Measurements from ENCODE around the gene OLFML2A.

Gene OLFML2A

DNA sequence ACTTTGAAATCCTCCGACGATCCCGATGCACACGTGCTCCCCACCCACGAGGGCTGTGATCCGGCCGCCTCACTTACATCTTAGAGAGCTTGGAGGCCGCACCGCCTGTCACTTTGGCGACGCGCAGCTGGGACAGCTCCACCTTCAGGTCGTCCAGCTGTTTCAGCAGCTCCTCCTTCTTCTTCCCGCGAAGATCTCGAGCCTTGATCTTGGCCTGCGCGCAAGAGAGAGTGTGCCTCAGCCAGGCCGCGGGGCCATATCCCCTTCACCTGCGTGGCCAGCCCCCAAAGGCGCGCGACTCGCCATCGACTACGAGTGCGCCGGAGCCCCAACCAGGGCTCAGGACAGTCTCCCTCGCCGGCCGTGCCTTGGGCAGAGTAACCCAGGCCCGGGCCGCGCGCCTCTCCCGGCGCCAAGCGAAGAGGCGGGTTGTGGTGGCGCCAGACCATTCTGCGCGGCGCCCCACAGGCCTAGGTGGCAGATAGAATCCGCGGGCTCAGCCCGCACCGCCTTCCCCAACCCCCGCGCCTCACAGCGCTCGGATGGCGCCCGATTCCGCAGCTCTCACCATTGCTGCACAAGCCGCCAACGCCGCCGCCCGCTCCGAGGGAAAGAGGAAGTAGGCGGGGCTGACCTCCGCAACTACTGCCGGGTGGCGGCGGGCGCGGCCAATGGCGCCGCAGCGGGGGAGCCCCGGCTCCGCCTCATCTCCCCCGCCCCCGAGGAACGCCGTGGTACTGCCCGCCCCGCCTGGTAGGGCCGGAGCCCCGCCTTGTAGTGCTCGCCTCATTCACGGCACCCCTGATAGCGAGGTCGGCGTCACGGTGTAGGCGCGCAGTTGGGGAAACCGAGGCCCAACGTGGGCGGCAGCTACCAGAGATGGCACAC, 84.7 kb downstream of the OLFML2A start, which contains the start of the genes ARPC5L and RPL35 (continued):
- TF ChIP-seq KLF10 (tag by site-specific recombination; IDR thresholded peaks at IDR 0.05) = 0 out of 2 replicates have a peak, but pooled peaks have one; percentile 38
- TF ChIP-seq ZFP69B (tag by site-specific recombination; IDR thresholded peaks at IDR 0.05) = no peak
- TF ChIP-seq, protein P1, sequence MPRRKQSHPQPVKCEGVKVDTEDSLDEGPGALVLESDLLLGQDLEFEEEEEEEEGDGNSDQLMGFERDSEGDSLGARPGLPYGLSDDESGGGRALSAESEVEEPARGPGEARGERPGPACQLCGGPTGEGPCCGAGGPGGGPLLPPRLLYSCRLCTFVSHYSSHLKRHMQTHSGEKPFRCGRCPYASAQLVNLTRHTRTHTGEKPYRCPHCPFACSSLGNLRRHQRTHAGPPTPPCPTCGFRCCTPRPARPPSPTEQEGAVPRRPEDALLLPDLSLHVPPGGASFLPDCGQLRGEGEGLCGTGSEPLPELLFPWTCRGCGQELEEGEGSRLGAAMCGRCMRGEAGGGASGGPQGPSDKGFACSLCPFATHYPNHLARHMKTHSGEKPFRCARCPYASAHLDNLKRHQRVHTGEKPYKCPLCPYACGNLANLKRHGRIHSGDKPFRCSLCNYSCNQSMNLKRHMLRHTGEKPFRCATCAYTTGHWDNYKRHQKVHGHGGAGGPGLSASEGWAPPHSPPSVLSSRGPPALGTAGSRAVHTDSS (tag by site-specific recombination; IDR thresholded peaks at IDR 0.05) = no peak
- no peak for TF ChIP-seq ZNF184 (tag by site-specific recombination; IDR thresholded peaks at IDR 0.05)
- no peak for TF ChIP-seq ZFP41 (tag by site-specific recombination; IDR thresholded peaks at IDR 0.05; ENCODE audit: borderline replicate concordance)
- TF ChIP-seq, protein P2, sequence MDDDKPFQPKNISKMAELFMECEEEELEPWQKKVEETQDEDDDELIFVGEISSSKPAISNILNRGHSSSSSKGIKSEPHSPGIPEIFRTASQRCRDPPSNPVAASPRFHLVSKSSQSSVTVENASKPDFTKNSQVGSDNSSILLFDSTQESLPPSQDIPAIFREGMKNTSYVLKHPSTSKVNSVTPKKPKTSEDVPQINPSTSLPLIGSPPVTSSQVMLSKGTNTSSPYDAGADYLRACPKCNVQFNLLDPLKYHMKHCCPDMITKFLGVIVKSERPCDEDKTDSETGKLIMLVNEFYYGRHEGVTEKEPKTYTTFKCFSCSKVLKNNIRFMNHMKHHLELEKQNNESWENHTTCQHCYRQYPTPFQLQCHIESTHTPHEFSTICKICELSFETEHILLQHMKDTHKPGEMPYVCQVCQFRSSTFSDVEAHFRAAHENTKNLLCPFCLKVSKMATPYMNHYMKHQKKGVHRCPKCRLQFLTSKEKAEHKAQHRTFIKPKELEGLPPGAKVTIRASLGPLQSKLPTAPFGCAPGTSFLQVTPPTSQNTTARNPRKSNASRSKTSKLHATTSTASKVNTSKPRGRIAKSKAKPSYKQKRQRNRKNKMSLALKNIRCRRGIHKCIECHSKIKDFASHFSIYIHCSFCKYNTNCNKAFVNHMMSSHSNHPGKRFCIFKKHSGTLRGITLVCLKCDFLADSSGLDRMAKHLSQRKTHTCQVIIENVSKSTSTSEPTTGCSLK (tag by site-specific recombination; IDR thresholded peaks at IDR 0.05) = no peak
- peak; percentile 36; the same call in 1 of the 2 replicates for TF ChIP-seq KLF1 (tag by site-specific recombination; IDR thresholded peaks at IDR 0.05)
- TF ChIP-seq ZNF132 (tag by site-specific recombination; IDR thresholded peaks at IDR 0.05; ENCODE audit: borderline replicate concordance) = no peak
- TF ChIP-seq ZNF610 (tag by site-specific recombination; IDR thresholded peaks at IDR 0.05; ENCODE audit: borderline replicate concordance) = 0 out of 2 replicates have a peak, but pooled peaks have one; percentile 16
- TF ChIP-seq ZNF169 (tag by site-specific recombination; IDR thresholded peaks at IDR 0.05) = no peak
- 0 out of 2 replicates have a peak, but pooled peaks have one; percentile 61 for TF ChIP-seq ZSCAN30 (tag by site-specific recombination; IDR thresholded peaks at IDR 0.05)
- TF ChIP-seq, protein P3, sequence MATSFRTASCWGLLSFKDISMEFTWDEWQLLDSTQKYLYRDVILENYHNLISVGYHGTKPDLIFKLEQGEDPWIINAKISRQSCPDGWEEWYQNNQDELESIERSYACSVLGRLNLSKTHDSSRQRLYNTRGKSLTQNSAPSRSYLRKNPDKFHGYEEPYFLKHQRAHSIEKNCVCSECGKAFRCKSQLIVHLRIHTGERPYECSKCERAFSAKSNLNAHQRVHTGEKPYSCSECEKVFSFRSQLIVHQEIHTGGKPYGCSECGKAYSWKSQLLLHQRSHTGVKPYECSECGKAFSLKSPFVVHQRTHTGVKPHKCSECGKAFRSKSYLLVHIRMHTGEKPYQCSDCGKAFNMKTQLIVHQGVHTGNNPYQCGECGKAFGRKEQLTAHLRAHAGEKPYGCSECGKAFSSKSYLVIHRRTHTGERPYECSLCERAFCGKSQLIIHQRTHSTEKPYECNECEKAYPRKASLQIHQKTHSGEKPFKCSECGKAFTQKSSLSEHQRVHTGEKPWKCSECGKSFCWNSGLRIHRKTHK (tag by site-specific recombination; IDR thresholded peaks at IDR 0.05) = no peak
- TF ChIP-seq YY2 (tag by site-specific recombination; IDR thresholded peaks at IDR 0.05) = peak; percentile 43; the same call in 1 of the 2 replicates
- no peak for TF ChIP-seq SCRT1 (tag by site-specific recombination; IDR thresholded peaks at IDR 0.05; ENCODE audit: borderline replicate concordance)
- TF ChIP-seq HOXC10 (CRISPR knock-in tag; IDR thresholded peaks at IDR 0.05) = no peak
- TF ChIP-seq ZNF146 (tag by site-specific recombination; IDR thresholded peaks at IDR 0.05) = no peak
- TF ChIP-seq EGR2 (tag by site-specific recombination; IDR thresholded peaks at IDR 0.05; ENCODE audit: low read depth) = peak; percentile 73
- TF ChIP-seq ZNF157 (tag by site-specific recombination; IDR thresholded peaks at IDR 0.05) = no peak
- no peak for TF ChIP-seq ZNF791 (tag by site-specific recombination; IDR thresholded peaks at IDR 0.05)
- TF ChIP-seq GLIS1 (tag by site-specific recombination; IDR thresholded peaks at IDR 0.05) = peak; percentile 28; the same call in 1 of the 2 replicates
- no peak for TF ChIP-seq ZNF555 (tag by site-specific recombination; conservative IDR thresholded peaks at IDR 0.05)
- no peak for TF ChIP-seq ZNF777 (tag by site-specific recombination; IDR thresholded peaks at IDR 0.05; ENCODE audit: borderline replicate concordance)
- no peak for TF ChIP-seq ZNF623 (tag by site-specific recombination; IDR thresholded peaks at IDR 0.05)
- TF ChIP-seq, protein P4, sequence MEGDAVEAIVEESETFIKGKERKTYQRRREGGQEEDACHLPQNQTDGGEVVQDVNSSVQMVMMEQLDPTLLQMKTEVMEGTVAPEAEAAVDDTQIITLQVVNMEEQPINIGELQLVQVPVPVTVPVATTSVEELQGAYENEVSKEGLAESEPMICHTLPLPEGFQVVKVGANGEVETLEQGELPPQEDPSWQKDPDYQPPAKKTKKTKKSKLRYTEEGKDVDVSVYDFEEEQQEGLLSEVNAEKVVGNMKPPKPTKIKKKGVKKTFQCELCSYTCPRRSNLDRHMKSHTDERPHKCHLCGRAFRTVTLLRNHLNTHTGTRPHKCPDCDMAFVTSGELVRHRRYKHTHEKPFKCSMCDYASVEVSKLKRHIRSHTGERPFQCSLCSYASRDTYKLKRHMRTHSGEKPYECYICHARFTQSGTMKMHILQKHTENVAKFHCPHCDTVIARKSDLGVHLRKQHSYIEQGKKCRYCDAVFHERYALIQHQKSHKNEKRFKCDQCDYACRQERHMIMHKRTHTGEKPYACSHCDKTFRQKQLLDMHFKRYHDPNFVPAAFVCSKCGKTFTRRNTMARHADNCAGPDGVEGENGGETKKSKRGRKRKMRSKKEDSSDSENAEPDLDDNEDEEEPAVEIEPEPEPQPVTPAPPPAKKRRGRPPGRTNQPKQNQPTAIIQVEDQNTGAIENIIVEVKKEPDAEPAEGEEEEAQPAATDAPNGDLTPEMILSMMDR (tag by site-specific recombination; IDR thresholded peaks at IDR 0.05) = peak; percentile 59; the same call in 1 of the 2 replicates
- no peak for TF ChIP-seq MEIS1 (CRISPR knock-in tag; IDR thresholded peaks at IDR 0.05; ENCODE audit: borderline replicate concordance)

Data from HEK293 (cell line).